Natural killer cell (primary cell): ENCODE results near the gene LPAR5. TPM values are rescaled to one million over a fixed set of nuclear protein-coding genes. Genes with fewer than 3 reads are reported as not detected.
A peak's percentile ranks its signal among the peaks of the same experiment; 100 is the strongest.

ENCODE experiments used
- ATAC-seq, 3 donors: fragments of 150-1000 bp in 2 of 3; fragments of 200-7000 bp in 1 of 3; cut with Tn5 transposase; 1 replicate in 1 of 3; 2 replicates in 2 of 3; pipeline ENCODE4 v1.10.0; 2021; ENCODE audit warnings: mild to moderate bottlenecking in 2 of 3, moderate library complexity in 2 of 3
- DNase-seq, 2 donors: peaks; one replicate each; pipeline versions ENCODE4 v3.0.0 to v3.0.0-alpha.2; 2013 to 2021; ENCODE audit warnings: mixed read lengths in 1 of 2
- H3K27ac ChIP-seq: one replicate; pipeline ENCODE4 v1.5.1; 2013; ENCODE audit warnings: mild to moderate bottlenecking, low read length
- H3K27me3 ChIP-seq: one replicate; pipeline ENCODE4 v1.6.1; 2013; ENCODE audit warnings: low read length; ENCODE audit not compliant: control insufficient read depth, insufficient read depth
- H3K36me3 ChIP-seq: one replicate; pipeline ENCODE4 v1.6.1; 2013; ENCODE audit warnings: low read length; ENCODE audit not compliant: control insufficient read depth, insufficient read depth
- H3K4me1 ChIP-seq: one replicate; pipeline ENCODE4 v1.6.1; 2013; ENCODE audit warnings: low read length; ENCODE audit not compliant: control insufficient read depth, insufficient read depth
- H3K4me3 ChIP-seq: one replicate; pipeline ENCODE4 v1.5.1; 2013; ENCODE audit warnings: low read length
- H3K9me3 ChIP-seq: one replicate; pipeline ENCODE4 v1.6.1; 2013; ENCODE audit warnings: low read length; ENCODE audit not compliant: control insufficient read depth, insufficient read depth
- H3K27ac Mint-ChIP-seq, 2 donors: one replicate each; pipeline ENCODE4 v1.8.0; 2022; ENCODE audit warnings: mild to moderate bottlenecking in 2 of 2, mixed read lengths in 2 of 2, moderate library complexity in 1 of 2
- H3K27me3 Mint-ChIP-seq, 2 donors: one replicate each; pipeline ENCODE4 v1.8.0; 2022; ENCODE audit warnings: low read depth in 2 of 2, mixed read lengths in 2 of 2
- H3K36me3 Mint-ChIP-seq: one replicate; pipeline ENCODE4 v1.8.0; 2022; ENCODE audit warnings: mixed read lengths
- H3K4me1 Mint-ChIP-seq, 2 donors: one replicate each; pipeline ENCODE4 v1.8.0; 2022; ENCODE audit warnings: mixed read lengths in 2 of 2
- H3K4me3 Mint-ChIP-seq: one replicate; pipeline ENCODE4 v1.8.0; 2022; ENCODE audit warnings: mild to moderate bottlenecking, moderate library complexity, mixed read lengths
- H3K9me3 Mint-ChIP-seq, 2 donors: one replicate each; pipeline ENCODE4 v1.8.0; 2022; ENCODE audit warnings: mixed read lengths in 2 of 2
- WGBS: methylation state at CpG from one replicate; pipeline ENCODE4 v1.1.7; 2013; ENCODE audit warnings: missing lambda C conversion rate; ENCODE audit not compliant: insufficient coverage; 5-methylcytosine and 5-hydroxymethylcytosine counted together
- intact Hi-C: fragments of 100-400 bp; cut with micrococcal nuclease; formaldehyde crosslinking; loops from one replicate; pipeline ENCODE4 v1.14.2; 2022
- total RNA-seq, 4 donors: library from RNA; stranded (reverse); fragments of 120-200 nt in 1 of 4; gene quantifications; one replicate each; pipeline versions ENCODE4 v1.2.3 to v1.2.4, GENCODE V29; 2013 to 2022
- TF ChIP-seq, protein P1 (sequence below): fragments of 200-600 bp; IDR thresholded peaks from one replicate; pipeline ENCODE4 v1.8.0; 2022; ENCODE audit warnings: antibody characterized with exemption

LPAR5 gene
- total RNA-seq, 3 donors from 2014 or later (not counting 1 experiment from before 2014, with no cell fraction given) = 10.0 to 27.8 (median 17.3) TPM

DNA sequence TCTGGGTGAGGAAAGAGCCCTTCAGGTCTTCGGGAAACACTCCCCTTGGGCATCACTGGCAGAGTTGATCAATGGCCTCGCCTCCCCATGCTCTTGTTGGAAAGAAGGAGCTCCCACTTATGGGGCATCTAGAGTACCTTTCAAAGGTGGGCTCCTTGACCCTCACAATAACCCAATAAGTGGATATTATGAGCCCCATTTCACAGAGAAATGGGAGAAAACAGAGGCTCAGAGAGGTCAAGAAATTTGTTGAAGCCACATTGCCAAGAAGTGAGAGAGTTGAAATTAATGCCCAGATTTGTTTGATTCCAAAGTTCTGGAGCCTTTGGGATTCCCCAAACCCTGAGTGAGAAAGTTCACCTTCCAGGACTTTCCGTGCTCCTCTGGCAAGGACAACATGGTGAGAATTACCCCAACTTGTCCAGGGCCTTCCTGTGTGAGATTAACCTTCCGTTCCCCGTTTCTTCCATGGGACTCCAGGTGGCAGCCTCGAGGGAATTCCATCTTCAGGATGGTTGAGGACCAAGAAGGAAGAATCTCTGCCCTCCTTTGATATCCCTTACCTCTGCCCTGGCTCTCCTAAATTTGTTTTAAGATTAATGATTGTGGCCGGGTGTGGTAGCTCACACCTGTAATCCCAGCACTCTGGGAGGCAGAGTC, 21.1 kb downstream of the LPAR5 start:
- H3K4me1 Mint-ChIP-seq = peaks cover 26 to 57% of the 10 kb centered on the region in 2 donors

DNA sequence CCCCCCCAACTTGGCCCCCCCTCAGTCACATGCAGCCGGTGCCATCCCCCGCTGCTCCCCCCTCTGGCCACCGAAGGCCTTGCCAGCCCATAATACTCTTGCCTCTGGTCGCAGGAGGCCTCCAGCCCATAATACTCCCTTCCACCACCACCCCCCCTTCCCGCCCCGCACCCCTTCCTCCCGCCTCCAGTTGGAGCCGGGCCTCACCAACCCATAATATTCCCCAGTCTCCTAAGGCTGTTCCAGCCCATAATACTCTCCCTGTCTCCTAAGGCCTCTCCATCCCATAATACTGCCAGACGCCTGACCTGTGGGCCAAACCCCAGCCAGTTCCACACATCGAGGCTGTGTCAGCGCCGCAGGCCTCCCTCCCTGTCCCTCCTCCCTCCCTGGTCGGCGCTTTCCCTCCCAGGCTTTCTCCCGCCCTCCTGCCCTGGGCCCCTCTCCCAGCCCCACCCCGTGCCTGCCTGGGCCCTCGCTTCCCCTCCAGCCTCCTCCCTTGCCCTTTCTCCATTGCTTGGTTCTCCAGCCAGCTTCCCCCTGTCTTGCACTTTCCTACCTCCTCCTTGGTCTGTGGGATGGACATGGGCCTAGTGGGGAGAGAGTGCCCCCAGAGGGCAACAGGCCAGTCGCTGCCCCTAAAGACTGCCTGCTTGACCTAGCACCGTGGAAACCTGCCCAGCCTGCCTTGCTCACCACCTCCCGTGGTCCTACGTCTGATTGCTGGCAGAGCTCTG, 21.8 kb downstream of the LPAR5 start:
- intact Hi-C loops = loop anchor here (1.0 kb wide), 1 partner anchor 49 kb away; the partner anchor contains the start of gene ING4
- Histone ChIP-seq H3K27ac (peak overlapping the region; percentile 89), H3K9me3 (no peaks in the 10 kb centered on the region), H3K36me3 (peaks cover 5% of the 10 kb centered on the region), H3K4me3 (peak overlapping the region; percentile 11), H3K4me1 (peaks cover 39% of the 10 kb centered on the region), H3K27me3 (no peaks in the 10 kb centered on the region)
- Mint-ChIP-seq H3K27ac (peak overlapping the region; percentile 90 to 94), H3K4me1 (peaks cover 22 to 52% of the 10 kb centered on the region in 2 donors), H3K9me3 (no peaks in the 10 kb centered on the region), H3K27me3 (no peaks in the 10 kb centered on the region), H3K36me3 (peaks cover 2% of the 10 kb centered on the region), H3K4me3 (peak overlapping the region; percentile 72)
- ATAC-seq (peak; percentile 73 to 83 (median 81)), DNase-seq (peak; percentile 72 to 82)
- TF ChIP-seq, protein P1, sequence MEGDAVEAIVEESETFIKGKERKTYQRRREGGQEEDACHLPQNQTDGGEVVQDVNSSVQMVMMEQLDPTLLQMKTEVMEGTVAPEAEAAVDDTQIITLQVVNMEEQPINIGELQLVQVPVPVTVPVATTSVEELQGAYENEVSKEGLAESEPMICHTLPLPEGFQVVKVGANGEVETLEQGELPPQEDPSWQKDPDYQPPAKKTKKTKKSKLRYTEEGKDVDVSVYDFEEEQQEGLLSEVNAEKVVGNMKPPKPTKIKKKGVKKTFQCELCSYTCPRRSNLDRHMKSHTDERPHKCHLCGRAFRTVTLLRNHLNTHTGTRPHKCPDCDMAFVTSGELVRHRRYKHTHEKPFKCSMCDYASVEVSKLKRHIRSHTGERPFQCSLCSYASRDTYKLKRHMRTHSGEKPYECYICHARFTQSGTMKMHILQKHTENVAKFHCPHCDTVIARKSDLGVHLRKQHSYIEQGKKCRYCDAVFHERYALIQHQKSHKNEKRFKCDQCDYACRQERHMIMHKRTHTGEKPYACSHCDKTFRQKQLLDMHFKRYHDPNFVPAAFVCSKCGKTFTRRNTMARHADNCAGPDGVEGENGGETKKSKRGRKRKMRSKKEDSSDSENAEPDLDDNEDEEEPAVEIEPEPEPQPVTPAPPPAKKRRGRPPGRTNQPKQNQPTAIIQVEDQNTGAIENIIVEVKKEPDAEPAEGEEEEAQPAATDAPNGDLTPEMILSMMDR = no peak
- WGBS = 15% methylated on average over 21 of the region's 21 CpGs

More for the DNA sequence above, 21.1 kb downstream of the LPAR5 start:
- intact Hi-C loops = no loop called here
- no peak overlapping the region for H3K4me3 ChIP-seq
- 91% methylated on average over 7 of the region's 7 CpGs for WGBS
- no peak for ATAC-seq
- Mint-ChIP-seq H3K27ac (peak overlapping the region; percentile 90 to 94), H3K36me3 (peaks cover 7% of the 10 kb centered on the region), H3K27me3 (no peaks in the 10 kb centered on the region), H3K4me3 (peak overlapping the region; percentile 72), H3K9me3 (no peaks in the 10 kb centered on the region)
- TF ChIP-seq, protein P1 = no peak
- no peaks in the 10 kb centered on the region for H3K9me3 ChIP-seq
- H3K27ac ChIP-seq = peak overlapping the region; percentile 89
- H3K36me3 ChIP-seq = peaks cover 12% of the 10 kb centered on the region
- H3K27me3 ChIP-seq = no peaks in the 10 kb centered on the region
- peaks cover 39% of the 10 kb centered on the region for H3K4me1 ChIP-seq
- DNase-seq = no peak

DNA sequence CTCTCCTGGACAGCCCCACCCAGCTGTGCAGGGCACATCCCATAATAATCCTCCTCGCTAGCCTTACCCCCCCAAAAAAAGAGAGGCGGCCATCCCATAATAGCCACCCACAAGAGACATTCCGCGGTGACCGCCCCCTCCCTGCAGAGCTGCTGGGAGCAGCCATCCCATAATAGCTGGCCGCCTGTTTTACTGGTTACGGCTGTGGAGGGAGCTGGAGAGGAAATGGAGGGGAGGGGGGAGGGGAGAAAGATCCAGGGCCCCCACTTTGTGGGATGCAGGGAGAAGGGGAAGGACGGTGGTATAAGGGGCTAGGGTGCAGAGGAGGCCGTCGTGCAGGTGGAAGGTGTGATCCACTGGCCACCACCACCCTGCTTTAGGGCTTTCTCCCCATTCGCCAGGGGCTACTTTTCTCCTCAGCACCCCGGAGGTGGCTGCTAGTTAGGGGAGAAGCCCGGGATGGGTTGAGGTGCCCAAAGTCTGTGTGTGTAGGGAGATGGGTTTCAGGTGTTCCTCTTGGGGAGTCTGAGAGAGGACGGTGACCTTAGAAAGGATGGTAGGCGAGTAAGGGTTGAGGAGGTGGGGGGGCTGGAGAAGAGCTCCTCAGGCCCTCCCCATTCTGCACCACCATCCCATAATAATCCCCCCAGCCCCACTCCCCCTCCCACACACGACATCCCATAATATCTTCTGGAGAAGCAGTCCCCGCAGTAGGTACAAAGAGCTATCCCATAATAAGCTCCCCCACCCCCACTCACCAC, 22.6 kb downstream of the LPAR5 start:
- H3K4me3 ChIP-seq = peak overlapping the region; percentile 8
- Mint-ChIP-seq H3K27ac (peak overlapping the region; percentile 90 to 94), H3K9me3 (no peaks in the 10 kb centered on the region), H3K4me1 (peaks cover 21 to 47% of the 10 kb centered on the region in 2 donors), H3K36me3 (no peaks in the 10 kb centered on the region), H3K4me3 (peak overlapping the region; percentile 72), H3K27me3 (no peaks in the 10 kb centered on the region)
- H3K36me3 ChIP-seq = no peaks in the 10 kb centered on the region
- ATAC-seq (peak; percentile 33 to 47 (median 41)), DNase-seq (peak in 1 of 2 donors; percentile 62)
- H3K4me1 ChIP-seq = peaks cover 42% of the 10 kb centered on the region
- intact Hi-C loops = loop anchor here (1.0 kb wide), 1 partner anchor 50 kb away; the partner anchor contains the start of gene ING4
- peak overlapping the region; percentile 83 for H3K27ac ChIP-seq
- TF ChIP-seq, protein P1 = no peak
- H3K9me3 ChIP-seq = no peaks in the 10 kb centered on the region
- WGBS = 6% methylated on average over 14 of the region's 17 CpGs
- H3K27me3 ChIP-seq = no peaks in the 10 kb centered on the region
